OCI-LY3 (cell line): Measurements from ENCODE around the gene LAMB4.

Source experiments
- H2AFZ ChIP-seq: fragments of 200-600, 300-600 bp; shearing (Covaris generic); 2 replicates; pipeline ENCODE4 v1.6.0; 2014; ENCODE audit warnings: antibody characterized with exemption, low read depth, low read length
- H3K27ac ChIP-seq: fragments of 200-600, 300-600 bp; sonication (generic); 2 replicates; pipeline ENCODE4 v1.5.1; 2014; ENCODE audit warnings: mild to moderate bottlenecking, low read length, moderate library complexity, mixed read lengths
- H3K27me3 ChIP-seq: fragments of 200-600, 300-600 bp; sonication (generic); 2 replicates; pipeline ENCODE4 v1.6.1; 2014; ENCODE audit warnings: low read depth, low read length, mixed read lengths
- H3K36me3 ChIP-seq: fragments of 200-600, 300-600 bp; sonication (generic); replicated peaks from 2 replicates; pipeline ENCODE3; 2014; ENCODE audit warnings: low read depth, low read length, mixed read lengths
- H3K4me1 ChIP-seq: fragments of 300-600, 200-600 bp; sonication (generic); 2 replicates; pipeline ENCODE4 v1.6.1; 2014; ENCODE audit warnings: low read length, mixed read lengths
- H3K4me2 ChIP-seq: fragments of 200-600, 300-600 bp; sonication (generic); 2 replicates; pipeline ENCODE4 v1.6.1; 2014; ENCODE audit warnings: low read length, mixed read lengths
- H3K4me3 ChIP-seq: fragments of 300-600, 200-600 bp; sonication (generic); 2 replicates; pipeline ENCODE4 v1.5.1; 2014; ENCODE audit warnings: antibody characterized with exemption, mild to moderate bottlenecking, low read length, moderate library complexity
- H3K79me2 ChIP-seq: fragments of 300-600, 200-600 bp; shearing (Covaris generic); 2 replicates; pipeline ENCODE4 v1.6.1; 2014; ENCODE audit warnings: mild to moderate bottlenecking, low read length, mixed read lengths
- H3K9ac ChIP-seq: fragments of 300-600, 200-600 bp; shearing (Covaris generic); 2 replicates; pipeline ENCODE4 v1.6.0; 2014; ENCODE audit warnings: mild to moderate bottlenecking, low read length, moderate library complexity
- H3K9me3 ChIP-seq: fragments of 200-600, 300-600 bp; shearing (Covaris generic); 2 replicates; pipeline ENCODE4 v1.6.1; 2014; ENCODE audit warnings: low read length, mixed read lengths; ENCODE audit not compliant: insufficient read depth
- H4K20me1 ChIP-seq: fragments of 200-600, 300-600 bp; sonication (generic); 2 replicates; pipeline ENCODE4 v1.6.1; 2016; ENCODE audit warnings: low read length, mixed read lengths; ENCODE audit not compliant: insufficient read depth
- EZH2phosphoT487 ChIP-seq: fragments of 200-600 bp; shearing (Covaris generic); IDR thresholded peaks from 2 replicates; pipeline ENCODE4 v1.6.1; 2018; ENCODE audit warnings: antibody characterized with exemption, mixed run types, low read depth
- TF ChIP-seq, protein P1 (sequence below): fragments of 200-600, 300-600 bp; sonication (generic); IDR thresholded peaks from 2 replicates; pipeline ENCODE4 v1.5.1; 2014; ENCODE audit warnings: antibody characterized with exemption, low read length, low read depth

Gene LAMB4

DNA sequence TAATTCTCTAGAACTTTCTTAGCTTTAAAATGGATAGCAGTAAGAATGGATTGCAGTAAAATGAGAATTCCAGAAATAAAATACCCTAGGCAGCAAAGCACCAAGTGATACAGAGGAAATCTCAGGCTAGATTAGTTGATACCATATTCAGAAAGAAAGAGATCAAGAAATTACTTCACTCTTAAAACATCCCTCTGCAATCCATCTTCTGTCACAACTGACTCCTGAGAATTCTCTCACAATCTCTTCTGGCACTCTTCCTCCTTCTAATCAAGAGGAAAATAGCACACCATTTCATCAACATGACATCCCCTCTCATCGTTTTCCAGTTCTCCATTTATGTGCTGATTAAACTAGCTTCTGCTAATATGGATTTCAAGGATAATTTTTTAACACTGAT lies 85.0 kb downstream of the LAMB4 start:
- no peak overlapping the region for H3K4me3 ChIP-seq
- H3K9ac ChIP-seq: no peak overlapping the region
- no peaks in the 10 kb centered on the region for H3K79me2 ChIP-seq
- no peaks in the 10 kb centered on the region for H3K4me1 ChIP-seq
- H3K27ac ChIP-seq: no peak overlapping the region
- H3K9me3 ChIP-seq: no peaks in the 10 kb centered on the region
- no peak overlapping the region for H3K4me2 ChIP-seq
- H4K20me1 ChIP-seq: no peaks in the 10 kb centered on the region
- no peak overlapping the region for H2AFZ ChIP-seq
- TF ChIP-seq, protein P1, sequence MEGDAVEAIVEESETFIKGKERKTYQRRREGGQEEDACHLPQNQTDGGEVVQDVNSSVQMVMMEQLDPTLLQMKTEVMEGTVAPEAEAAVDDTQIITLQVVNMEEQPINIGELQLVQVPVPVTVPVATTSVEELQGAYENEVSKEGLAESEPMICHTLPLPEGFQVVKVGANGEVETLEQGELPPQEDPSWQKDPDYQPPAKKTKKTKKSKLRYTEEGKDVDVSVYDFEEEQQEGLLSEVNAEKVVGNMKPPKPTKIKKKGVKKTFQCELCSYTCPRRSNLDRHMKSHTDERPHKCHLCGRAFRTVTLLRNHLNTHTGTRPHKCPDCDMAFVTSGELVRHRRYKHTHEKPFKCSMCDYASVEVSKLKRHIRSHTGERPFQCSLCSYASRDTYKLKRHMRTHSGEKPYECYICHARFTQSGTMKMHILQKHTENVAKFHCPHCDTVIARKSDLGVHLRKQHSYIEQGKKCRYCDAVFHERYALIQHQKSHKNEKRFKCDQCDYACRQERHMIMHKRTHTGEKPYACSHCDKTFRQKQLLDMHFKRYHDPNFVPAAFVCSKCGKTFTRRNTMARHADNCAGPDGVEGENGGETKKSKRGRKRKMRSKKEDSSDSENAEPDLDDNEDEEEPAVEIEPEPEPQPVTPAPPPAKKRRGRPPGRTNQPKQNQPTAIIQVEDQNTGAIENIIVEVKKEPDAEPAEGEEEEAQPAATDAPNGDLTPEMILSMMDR: no peak
- no peaks in the 10 kb centered on the region for H3K36me3 ChIP-seq
- no peaks in the 10 kb centered on the region for H3K27me3 ChIP-seq

DNA sequence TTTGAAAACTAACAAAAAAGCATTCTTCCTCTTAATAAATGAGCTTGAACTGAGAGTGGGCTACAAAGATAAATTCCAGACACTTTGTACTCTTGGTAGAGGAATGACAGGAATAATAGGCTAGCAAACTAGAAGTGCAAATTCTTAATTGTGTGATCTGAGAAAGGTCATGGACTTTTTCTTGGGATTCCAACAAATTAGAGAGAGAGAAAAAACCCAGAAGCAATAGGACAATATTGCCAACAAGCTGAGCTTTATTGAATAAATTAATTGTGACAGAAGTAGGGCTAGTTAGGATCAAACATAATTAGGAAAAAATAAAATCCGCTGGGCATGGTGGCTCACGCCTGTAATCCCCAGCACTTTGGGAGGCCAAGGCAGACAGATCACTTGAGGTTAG lies 85.8 kb downstream of the LAMB4 start:
- H3K4me3 ChIP-seq: no peak overlapping the region

DNA sequence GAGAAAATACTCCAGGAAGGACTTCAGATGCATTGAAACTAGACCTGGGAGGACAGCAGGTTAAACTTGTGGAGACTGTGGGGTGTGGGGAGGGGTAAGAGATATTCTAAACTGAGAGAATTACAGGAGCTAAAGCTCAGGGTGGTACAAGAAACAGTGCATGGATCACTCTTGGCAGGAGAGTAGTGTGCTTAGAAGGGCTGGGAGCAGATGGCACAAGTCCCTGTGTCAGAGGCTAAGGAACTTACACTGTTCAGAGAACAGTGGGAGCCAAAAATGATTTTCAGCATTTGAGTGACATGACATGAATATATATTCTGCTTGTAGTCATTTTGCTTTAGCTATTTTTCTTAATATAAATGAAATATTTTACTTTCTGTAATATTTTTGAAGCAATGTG lies 91.2 kb downstream of the LAMB4 start:
- Histone ChIP-seq H3K36me3 (no peaks in the 10 kb centered on the region), H3K27ac (no peak overlapping the region), H3K9me3 (no peaks in the 10 kb centered on the region), H2AFZ (no peak overlapping the region), H3K4me2 (no peak overlapping the region), H3K4me3 (no peak overlapping the region), H3K9ac (no peak overlapping the region), H4K20me1 (no peaks in the 10 kb centered on the region), H3K27me3 (no peaks in the 10 kb centered on the region), H3K4me1 (no peaks in the 10 kb centered on the region), H3K79me2 (no peaks in the 10 kb centered on the region)
- no peak for TF ChIP-seq EZH2phosphoT487
- TF ChIP-seq, protein P1: no peak

More for the DNA sequence above, 85.8 kb downstream of the LAMB4 start:
- H3K36me3 ChIP-seq: no peaks in the 10 kb centered on the region
- H2AFZ ChIP-seq: no peak overlapping the region
- no peaks in the 10 kb centered on the region for H3K9me3 ChIP-seq
- no peaks in the 10 kb centered on the region for H3K27me3 ChIP-seq
- H3K27ac ChIP-seq: no peak overlapping the region
- no peaks in the 10 kb centered on the region for H4K20me1 ChIP-seq
- no peaks in the 10 kb centered on the region for H3K4me1 ChIP-seq
- H3K79me2 ChIP-seq: no peaks in the 10 kb centered on the region
- no peak overlapping the region for H3K4me2 ChIP-seq
- H3K9ac ChIP-seq: no peak overlapping the region
- TF ChIP-seq, protein P1: no peak
- TF ChIP-seq EZH2phosphoT487: no peak

DNA sequence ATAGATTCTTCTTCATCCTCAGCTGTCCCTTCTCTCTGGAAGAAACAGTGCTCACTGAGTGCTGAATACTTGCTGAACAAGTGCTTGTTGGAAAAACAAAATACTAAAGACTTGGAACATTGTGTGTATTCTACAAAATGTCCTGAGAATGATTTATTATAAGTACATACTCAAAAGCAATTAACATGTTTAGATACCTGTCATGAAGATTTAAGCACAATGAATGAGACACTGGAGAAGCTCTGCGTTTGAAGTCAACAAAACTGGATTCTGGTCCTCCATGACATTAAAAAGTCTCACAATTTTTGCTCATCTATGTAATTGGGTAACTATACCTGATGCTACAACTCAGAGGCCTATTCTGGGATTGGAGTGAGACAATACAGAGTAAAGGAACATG lies 92.4 kb downstream of the LAMB4 start:
- Histone ChIP-seq H3K4me3 (no peak overlapping the region), H3K9me3 (no peaks in the 10 kb centered on the region), H3K79me2 (no peaks in the 10 kb centered on the region), H3K4me1 (peaks cover 5% of the 10 kb centered on the region; the same call in 1 of the 2 replicates), H3K27ac (no peak overlapping the region), H3K4me2 (no peak overlapping the region), H3K27me3 (no peaks in the 10 kb centered on the region), H2AFZ (no peak overlapping the region), H4K20me1 (no peaks in the 10 kb centered on the region), H3K9ac (no peak overlapping the region), H3K36me3 (no peaks in the 10 kb centered on the region)
- TF ChIP-seq EZH2phosphoT487: no peak
- TF ChIP-seq, protein P1: no peak
